Heart right ventricle (tissue), 16 donors: ENCODE measurements around the gene PRKAR2B. TPM values are rescaled to one million over a fixed set of nuclear protein-coding genes. Genes with fewer than 3 reads are reported as not detected.

Experiments used
- ATAC-seq, 8 donors: fragments of 200-7000 bp; cut with Tn5 transposase; one replicate each; pipeline ENCODE4 v1.9.1; 2020; ENCODE audit warnings: mild to moderate bottlenecking in 8 of 8, moderate library complexity in 8 of 8, moderate number of reproducible peaks in 1 of 8
- DNase-seq, 2 donors: peaks; one replicate each; pipeline ENCODE4 v3.0.0-alpha.2; 2020
- H3K27ac ChIP-seq, 10 donors: fragments of 200-600 bp; sonication (generic) in 2 of 10; one replicate each; pipeline versions ENCODE4 v1.5.0 to v1.8.0; 2020 to 2022; ENCODE audit warnings: mild to moderate bottlenecking in 3 of 10
- H3K27me3 ChIP-seq, 7 donors: fragments of 200-600 bp; one replicate each; pipeline ENCODE4 v1.8.0; 2021 to 2022; ENCODE audit warnings: mild to moderate bottlenecking in 2 of 7
- H3K36me3 ChIP-seq, 9 donors: fragments of 200-600 bp; sonication (generic) in 1 of 9; one replicate each; pipeline versions ENCODE4 v1.5.0 to v1.8.0; 2020 to 2022; ENCODE audit warnings: mild to moderate bottlenecking in 2 of 9
- H3K4me1 ChIP-seq, 9 donors: fragments of 200-600 bp; sonication (generic) in 1 of 9; one replicate each; pipeline versions ENCODE4 v1.5.0 to v1.8.0; 2020 to 2022; ENCODE audit warnings: mild to moderate bottlenecking in 4 of 9
- H3K4me3 ChIP-seq, 10 donors: fragments of 200-600 bp; sonication (generic) in 2 of 10; one replicate each; pipeline versions ENCODE4 v1.5.0 to v1.8.0; 2020 to 2022; ENCODE audit warnings: mild to moderate bottlenecking in 7 of 10, moderate library complexity in 2 of 10
- H3K9me3 ChIP-seq, 11 donors: fragments of 200-600 bp in 10 of 11; sonication (generic) in 2 of 11; one replicate each; pipeline versions ENCODE4 v1.5.0 to v1.8.0; 2013 to 2022; ENCODE audit warnings: mild to moderate bottlenecking in 2 of 11, control low read depth in 1 of 11, moderate library complexity in 1 of 11
- CTCF ChIP-seq, 9 donors: fragments of 200-600 bp; sonication (generic) in 2 of 9; IDR thresholded peaks; one replicate each; pipeline versions ENCODE4 v1.5.0 to v1.8.0; 2021 to 2022; ENCODE audit warnings: antibody characterized with exemption in 9 of 9, mild to moderate bottlenecking in 5 of 9, moderate library complexity in 1 of 9
- WGBS, 2 donors: extraction: QIAGEN DNeasy Blood & Tissue Kit; methylation state at CpG; one replicate each; pipeline ENCODE4 v1.1.7; 2013; ENCODE audit warnings: inconsistent platforms in 1 of 2; 5-methylcytosine and 5-hydroxymethylcytosine counted together
- intact Hi-C, 10 donors: fragments of 100-400 bp; cut with DNase I; formaldehyde crosslinking; loops; one replicate each; pipeline versions ENCODE4 v1.11.1 to v1.14.2; 2022
- polyA plus RNA-seq, 2 donors: library from polyadenylated mRNA; stranded (reverse); fragments of 200-250 nt; gene quantifications; one replicate each; pipeline ENCODE4 v1.2.3, GENCODE V29; 2013
- total RNA-seq, 10 donors: library from RNA; stranded (reverse); fragmentation: NEBNext Ultra II Directional in 3 of 10; extraction: Animal tissue kit (Norgen Biotek cat#: 25700) in 3 of 10; gene quantifications; one replicate each; pipeline versions ENCODE4 v1.2.1 to v1.2.4, GENCODE V29; 2021 to 2023
- donor health status: Arrhythmogenic right ventricular cardiomyopathy.
- donor health status: ischemic (EF 13 %, LVEDD 7.1; RV severe dilation, severe dysfunction).
- donor health status: healthy with polysubstance abuse.
- donor health status: DM: no; HTN: yes; CAD: no.
- donor health status: DM: no; HTN: no; CAD: no.
- donor health status: ischemic (EF 25% LVEDD 6.9; RV normal size, moderate dysfunction).
- donor health status: ischemic (EF 25% LVEDD 5.7; RV mildly dilated, moderate dysfunction).
- donor health status: healthy.
- donor health status: DM: yes; HTN: yes; CAD: no.
- donor health status: Ischemic cardiomyopathy.
- donor health status: ischemic (EF 35%, LVEDD 5.7; RV mildly dilated, moderate dysfunction).
- donor health status: nonischemic (EF 11% LVEDD 7.7; RV severe dilation, severe dysfunction).
- donor health status: DM: yes; HTN: yes; CAD: no.
- donor health status: PGD.
- donor health status: ischemic (EF 29% LVEDD 5.4; RV normal size, mild dysfunction).
- donor health status: nonischemic (EF 23%, LVEDD 6.1; RV moderate dilation, normal function).

PRKAR2B gene
- total and polyA plus RNA-seq, 12 donors: 5.4 to 42.5 (median 24.6) TPM

GRCh38 chr7:107125475-107125874 is 81.0 kb downstream of the PRKAR2B start:
- TF ChIP-seq CTCF (IDR thresholded peaks at IDR 0.05): no peak

GRCh38 chr7:107128217-107128616 is 83.7 kb downstream of the PRKAR2B start:
- DNase-seq (no peak), ATAC-seq (no peak)
- 87 to 89% methylated on average over 2 of the region's 2 CpGs for WGBS, 2 donors
- Histone ChIP-seq H3K4me1 (no peaks in the 10 kb centered on the region), H3K27me3 (no peaks in the 10 kb centered on the region), H3K4me3 (no peak overlapping the region), H3K36me3 (no peaks in the 10 kb centered on the region), H3K27ac (no peak overlapping the region), H3K9me3 (no peaks in the 10 kb centered on the region)
- intact Hi-C loops: no loop called here
- TF ChIP-seq CTCF (IDR thresholded peaks at IDR 0.05): no peak

More at GRCh38 chr7:107125475-107125874, 81.0 kb downstream of the PRKAR2B start:
- no peaks in the 10 kb centered on the region for H3K36me3 ChIP-seq
- H3K4me3 ChIP-seq: no peak overlapping the region
- ATAC-seq (no peak), DNase-seq (no peak)
- WGBS, 2 donors: 84 to 94% methylated on average over 5 of the region's 5 CpGs
- H3K4me1 ChIP-seq: no peaks in the 10 kb centered on the region
- H3K27me3 ChIP-seq: no peaks in the 10 kb centered on the region
- peak overlapping the region in 1 of 10 donors; percentile 64 for H3K27ac ChIP-seq
- intact Hi-C loops: no loop called here
- H3K9me3 ChIP-seq: no peaks in the 10 kb centered on the region

GRCh38 chr7:107128748-107129147 is 84.2 kb downstream of the PRKAR2B start:
- H3K4me1 ChIP-seq: no peaks in the 10 kb centered on the region
- intact Hi-C loops: no loop called here
- H3K9me3 ChIP-seq: no peaks in the 10 kb centered on the region
- no peak overlapping the region for H3K4me3 ChIP-seq
- WGBS, 2 donors: 95% methylated on average over 3 of the region's 3 CpGs
- no peaks in the 10 kb centered on the region for H3K36me3 ChIP-seq
- no peak for TF ChIP-seq CTCF (IDR thresholded peaks at IDR 0.05)
- no peak for DNase-seq
- no peak for ATAC-seq
- no peaks in the 10 kb centered on the region for H3K27me3 ChIP-seq
- H3K27ac ChIP-seq: no peak overlapping the region

- Histone ChIP-seq H3K9me3 (peaks cover 0 to 7% (median 0%) of the 10 kb centered on the region in 11 donors), H3K36me3 (no peaks in the 10 kb centered on the region), H3K4me3 (no peak overlapping the region), H3K27me3 (no peaks in the 10 kb centered on the region), H3K27ac (no peak overlapping the region), H3K4me1 (no peaks in the 10 kb centered on the region)
- no peak for TF ChIP-seq CTCF (IDR thresholded peaks at IDR 0.05)
- WGBS, 2 donors: 75 to 79% methylated on average over 6 of the region's 6 CpGs
- intact Hi-C loops: loop anchor here in 1 of 10 donors (2.0 kb wide), 1 partner anchor 544 kb away; no protein-coding TSS in a partner anchor
- ATAC-seq: no peak
- no peak for DNase-seq
Measured at GRCh38 chr7:107130487-107131220, 86.1 kb downstream of the PRKAR2B start.
